ENCODE measurements around the gene SBNO2.

Gene SBNO2

GRCh38 chr19:1105008-1105872 lies 68.8 kb downstream of the SBNO2 start:
- FAIRE-seq: no peak

- no peak for FAIRE-seq
Measured at GRCh38 chr19:1104311-1105007, 69.6 kb downstream of the SBNO2 start.

DNA sequence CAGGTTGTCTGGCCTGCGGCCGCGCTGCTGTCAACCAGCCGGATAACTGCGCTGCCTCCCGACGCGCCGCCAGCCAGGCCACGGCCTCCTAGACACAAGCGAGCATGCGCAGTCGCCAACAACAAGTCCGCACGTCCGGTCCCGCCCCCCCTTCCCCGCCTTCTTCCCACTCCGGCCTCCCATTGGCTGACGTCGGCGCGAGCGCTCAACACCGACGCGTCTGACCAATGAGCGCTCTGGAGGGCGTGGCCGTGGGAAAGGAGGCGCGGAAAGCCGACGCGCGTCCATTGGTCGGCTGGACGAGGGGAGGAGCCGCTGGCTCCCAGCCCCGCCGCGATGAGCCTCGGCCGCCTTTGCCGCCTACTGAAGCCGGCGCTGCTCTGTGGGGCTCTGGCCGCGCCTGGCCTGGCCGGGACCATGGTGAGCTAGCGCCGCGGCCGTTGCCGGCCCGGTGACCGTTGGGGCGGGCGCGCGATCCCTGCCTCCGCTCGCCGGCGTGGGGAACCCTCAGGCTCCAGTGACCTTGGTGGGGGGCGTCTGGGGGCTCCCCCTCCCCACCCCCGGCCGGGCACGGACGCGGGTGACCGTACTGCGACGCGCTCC lies 70.3 kb downstream of the SBNO2 start, which contains the start of gene GPX4:
Gene GPX4, plus strand, starts transcription at position 287 of the 603 bp plus-strand sequence. Its CDS starts 50 bp downstream, at position 337.
- FAIRE-seq: peak; percentile 55

DNA sequence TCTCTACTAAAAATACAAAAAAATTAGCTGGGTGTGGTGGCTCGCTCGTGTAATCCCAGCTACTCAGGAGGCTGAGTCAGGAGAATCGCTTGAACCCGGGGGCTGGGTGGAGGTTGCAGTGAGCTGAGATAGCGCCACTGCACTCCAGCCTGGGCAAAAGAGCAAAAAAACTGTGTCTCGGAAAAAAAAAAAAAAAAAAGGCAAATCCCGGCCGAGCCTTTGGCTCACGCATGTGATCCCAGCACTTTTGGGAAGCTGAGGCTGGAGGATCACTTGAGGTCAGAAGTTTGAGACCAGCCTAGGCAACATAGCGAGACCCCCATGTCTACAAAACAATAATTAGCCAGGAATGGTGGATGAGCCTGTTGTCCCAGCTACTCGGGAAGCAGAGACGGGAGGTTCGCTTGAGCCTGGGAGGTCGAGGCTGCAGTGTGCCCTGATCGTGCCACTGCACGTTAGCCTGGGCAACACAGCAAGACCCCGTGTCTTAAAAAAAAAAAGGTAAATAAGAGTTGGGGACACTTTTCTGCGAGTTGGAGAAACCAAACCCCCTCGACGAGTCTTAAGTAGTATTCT lies 70.8 kb downstream of the SBNO2 start:
- FAIRE-seq: no peak

- FAIRE-seq: no peak
Measured at GRCh38 chr19:1102407-1103131, 71.5 kb downstream of the SBNO2 start.

GRCh38 chr19:1101337-1101698 lies 72.8 kb downstream of the SBNO2 start:
- no peak for FAIRE-seq

DNA sequence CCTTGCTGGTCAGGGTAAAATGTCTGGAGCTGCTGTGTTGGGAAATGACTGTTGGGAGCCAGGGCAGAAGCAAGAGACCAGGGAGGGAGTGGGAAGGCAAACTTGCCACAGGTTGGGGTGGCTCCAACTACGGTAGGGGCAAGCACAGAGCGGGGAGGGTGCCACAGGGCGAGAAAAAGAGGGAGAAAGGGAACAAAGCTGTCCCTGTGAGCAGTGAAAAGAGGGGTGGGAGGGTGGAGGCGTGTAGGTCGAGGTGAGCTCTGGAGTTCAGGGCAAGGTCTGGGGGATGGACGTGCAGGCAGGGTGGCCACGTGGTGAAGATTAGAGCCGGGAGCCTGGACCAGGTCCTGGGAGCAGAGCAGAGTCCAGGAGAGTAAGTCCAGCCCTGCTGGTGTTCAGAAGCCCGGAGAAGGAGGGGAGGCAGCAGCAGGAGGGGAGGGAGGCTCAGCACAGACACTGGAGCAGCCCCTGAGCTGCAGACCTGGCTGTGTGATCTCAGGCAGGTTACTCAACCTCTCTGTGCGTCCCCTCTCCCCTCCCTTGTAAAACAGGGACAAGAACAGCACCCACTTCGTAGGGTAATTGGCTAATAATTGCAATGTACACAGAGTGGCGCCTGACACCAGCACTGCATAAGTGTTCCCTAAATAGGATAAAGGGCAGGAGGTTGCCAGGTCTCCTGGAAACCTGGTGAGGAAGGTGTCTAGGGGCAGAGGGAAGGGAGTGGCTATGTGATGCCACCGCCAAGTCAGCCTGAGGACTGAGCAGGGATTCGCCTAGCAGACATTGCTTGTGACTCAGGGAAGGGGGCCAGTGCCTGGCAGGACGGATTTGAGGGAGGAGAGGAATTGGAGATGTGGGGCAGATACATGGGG lies 75.7 kb downstream of the SBNO2 start:
- no peak for FAIRE-seq

DNA sequence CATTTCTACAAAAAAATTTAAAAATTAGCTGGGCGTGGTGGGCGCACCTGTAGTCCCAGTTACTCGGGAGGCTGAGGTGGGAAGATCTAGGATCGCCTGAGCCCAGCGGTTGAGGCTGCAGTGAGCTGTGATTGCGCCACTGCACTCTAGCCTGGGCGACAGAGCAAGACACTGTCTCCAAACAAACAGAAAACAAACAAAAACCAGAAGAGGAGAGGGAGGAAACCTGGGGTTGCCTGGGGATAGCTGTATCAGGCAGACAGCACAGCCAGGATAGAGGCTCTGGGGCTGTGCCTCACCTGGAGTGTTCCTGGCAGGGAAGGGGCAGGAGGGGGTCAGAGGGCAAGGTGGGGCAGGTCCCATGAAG lies 76.3 kb downstream of the SBNO2 start:
- FAIRE-seq: no peak

DNA sequence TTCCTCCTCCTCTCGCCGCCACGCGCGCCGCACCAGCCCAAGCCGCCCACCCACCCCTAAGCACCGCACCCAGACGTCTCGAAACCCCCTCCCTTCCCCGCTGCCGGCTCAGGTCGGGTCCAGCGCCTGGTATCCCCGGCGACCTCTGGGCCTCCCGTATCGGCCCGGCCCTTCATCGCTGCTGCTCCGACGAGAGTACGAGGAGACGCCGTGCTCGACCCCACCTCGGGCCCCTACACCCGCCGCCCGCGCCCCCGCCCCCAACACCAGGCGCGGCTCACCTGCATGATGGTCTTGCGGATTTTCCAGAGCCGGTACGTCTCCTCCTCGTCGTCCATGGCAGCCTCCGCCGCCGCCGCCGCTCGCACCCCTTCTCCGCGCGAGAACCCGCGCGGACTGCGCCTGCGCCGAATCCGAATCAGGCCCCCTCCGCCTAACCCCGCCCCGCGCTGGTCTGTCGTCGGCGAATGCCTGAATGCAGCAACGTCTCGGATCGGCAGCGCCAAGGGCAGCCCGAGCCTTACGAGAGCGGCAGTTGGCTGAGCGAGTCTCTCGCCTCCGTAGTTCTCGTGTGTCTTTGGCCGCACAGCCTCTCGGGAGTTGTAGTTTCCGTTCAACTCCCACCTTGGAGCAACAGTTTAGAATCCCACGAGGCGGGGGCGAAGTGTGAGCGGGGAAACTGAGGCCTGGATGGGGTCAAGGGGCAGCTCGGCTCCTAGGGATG lies 78.9 kb downstream of the SBNO2 start, which contains the start of gene POLR2E:
Gene POLR2E, minus strand, starts transcription at position 398 of the 724 bp plus-strand sequence. Its CDS starts 60 bp downstream, at position 338.
- FAIRE-seq: no peak

- FAIRE-seq: no peak
Measured at GRCh38 chr19:1094655-1094977, 79.5 kb downstream of the SBNO2 start.

- no peak for FAIRE-seq
Measured at GRCh38 chr19:1093811-1094553, 80.1 kb downstream of the SBNO2 start.

DNA sequence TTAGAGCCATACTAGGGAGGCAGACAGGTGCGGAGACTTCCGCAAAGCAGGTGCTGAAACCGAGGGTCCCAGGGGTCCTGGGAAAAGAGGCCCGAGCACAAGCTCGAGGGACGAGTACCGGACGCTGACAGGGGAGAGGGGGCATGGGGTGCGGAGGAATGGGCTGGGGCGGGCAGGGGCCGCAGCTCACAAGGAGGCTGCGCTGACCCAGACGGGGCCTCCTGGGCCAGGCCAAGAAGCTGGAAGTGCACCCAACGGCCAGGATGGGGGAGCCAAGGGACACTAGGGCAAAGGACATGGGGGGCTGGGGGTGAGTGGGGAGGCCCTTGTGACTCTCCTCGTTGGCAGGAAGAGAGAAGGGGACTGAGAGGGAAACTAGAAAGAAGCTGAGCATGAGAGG lies 80.7 kb downstream of the SBNO2 start:
- FAIRE-seq: no peak

- FAIRE-seq: no peak
Measured at GRCh38 chr19:1091544-1092175, 82.4 kb downstream of the SBNO2 start.

DNA sequence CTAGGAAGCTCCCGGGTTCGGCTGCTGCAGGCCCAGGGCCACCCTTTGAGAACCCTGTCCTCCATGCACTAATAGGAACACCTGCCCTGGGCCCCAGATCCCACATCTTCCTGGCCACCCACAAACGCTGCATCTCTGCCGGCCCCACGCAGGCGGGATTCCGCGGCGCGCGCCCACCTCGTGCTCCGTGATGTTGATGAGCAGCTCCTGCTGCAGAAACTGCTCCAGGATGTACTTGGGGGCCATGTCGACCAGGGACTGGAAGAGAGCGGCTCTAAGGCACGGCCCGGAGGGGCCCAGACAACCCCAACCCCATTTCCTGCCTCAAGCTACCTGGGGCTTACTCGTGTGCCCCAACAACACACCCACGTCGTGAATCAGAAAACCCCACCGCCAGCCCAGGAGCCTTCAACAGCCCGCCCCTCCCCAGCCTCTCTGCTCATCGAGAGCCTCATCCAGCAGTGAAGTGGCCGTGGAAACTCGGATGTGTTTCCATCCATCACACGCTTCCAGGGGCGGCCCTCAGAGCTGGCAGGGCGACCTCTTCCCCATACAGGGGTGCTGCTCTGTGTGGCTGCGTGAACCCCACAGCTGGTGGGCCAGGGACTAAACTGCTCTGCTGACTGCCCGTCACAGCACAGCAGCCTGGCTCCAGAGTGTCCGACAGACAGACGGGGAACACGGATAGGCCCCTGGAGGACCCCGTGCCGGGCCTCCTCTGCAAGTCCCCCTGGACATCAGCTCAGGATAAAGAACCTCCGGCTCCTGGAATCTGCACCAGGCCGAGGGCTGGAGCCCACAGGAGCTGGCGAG lies 83.1 kb downstream of the SBNO2 start:
- no peak for FAIRE-seq

DNA sequence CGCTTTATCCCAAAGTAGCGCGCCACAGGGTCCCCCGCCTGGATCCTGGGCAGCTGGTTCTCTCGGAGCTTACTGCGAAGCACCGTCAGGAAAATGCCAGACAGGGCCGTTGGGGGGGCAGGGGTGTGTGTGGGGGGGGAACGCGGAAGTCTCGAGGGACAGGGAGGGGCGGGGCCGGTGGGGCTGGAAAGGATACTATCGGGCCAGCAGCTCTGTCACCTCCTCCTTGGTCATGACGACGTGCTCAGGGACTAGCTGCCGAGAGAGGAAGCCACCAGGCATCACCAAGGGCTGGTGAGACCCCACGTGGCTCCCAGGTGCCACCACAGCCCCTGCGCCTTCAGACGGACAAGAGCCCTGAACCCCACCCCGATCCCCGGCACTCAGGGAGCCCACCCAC lies 84.2 kb downstream of the SBNO2 start:
- no peak for FAIRE-seq

DNA sequence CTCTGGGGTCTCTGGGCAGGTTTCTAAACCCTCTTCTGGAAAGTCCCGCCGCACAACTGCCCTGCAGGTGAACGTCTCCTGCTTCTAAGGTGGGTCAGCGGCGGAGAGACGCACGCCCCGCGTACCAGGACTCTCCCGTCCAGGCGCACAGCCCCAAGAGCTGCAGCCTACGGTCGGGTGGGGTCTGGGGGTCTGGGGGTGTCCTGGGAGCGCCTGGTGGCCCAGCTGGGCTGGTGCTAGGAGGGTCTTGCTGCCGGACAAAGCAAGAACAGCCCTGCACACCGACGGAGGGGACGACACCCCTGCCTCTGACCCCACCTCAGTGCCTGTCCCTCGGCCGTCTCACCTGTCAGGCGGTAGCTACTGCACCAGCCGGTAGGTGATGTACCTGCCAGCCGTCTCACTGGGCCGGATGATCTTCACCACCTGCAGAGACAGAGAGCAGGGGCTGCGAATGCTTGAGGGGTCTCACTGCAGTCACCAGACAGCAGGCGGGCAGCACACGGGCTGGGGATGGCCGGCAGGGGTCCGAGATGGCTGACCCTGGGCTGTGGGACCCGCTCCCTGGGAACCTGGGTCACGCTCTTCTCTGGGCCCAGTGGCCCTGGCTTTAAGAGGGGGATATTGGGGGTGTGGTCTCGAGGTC lies 84.8 kb downstream of the SBNO2 start:
- no peak for FAIRE-seq

- no peak for FAIRE-seq
Measured at GRCh38 chr19:1088416-1089010, 85.6 kb downstream of the SBNO2 start.
